ENCODE results near the gene CMIP. TPM values are rescaled to one million over a fixed set of nuclear protein-coding genes. Genes with fewer than 3 reads are reported as not detected.
A peak's percentile ranks its signal among the peaks of the same experiment; 100 is the strongest.
"Not testable (repeated sequence)": the region's sequence is repeated elsewhere in the genome, so short reads cannot be mapped to it uniquely, and the experiment has no call there.

CMIP gene
- total RNA-seq, 1 experiment from 2014 or later, result 63.7 TPM

DNA sequence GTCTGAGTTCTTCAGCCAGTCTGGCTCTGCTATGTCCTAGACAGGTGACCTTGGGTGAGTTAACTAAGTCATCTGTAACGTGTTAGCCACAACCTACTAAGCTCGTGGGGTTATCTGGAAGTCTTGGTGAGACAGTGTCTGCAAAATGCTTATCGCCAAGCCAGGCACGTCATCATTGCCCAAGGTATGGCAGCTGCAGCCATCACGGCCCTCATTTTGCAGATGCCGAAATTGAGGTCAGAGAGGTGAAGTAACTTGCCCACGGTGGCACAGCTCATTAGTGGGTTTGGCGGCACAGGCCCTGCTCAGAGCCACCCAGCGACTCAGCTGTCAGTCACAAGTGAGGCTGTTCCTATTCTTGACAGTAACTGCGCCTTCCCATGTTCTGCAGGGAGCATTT, 79.8 kb downstream of the CMIP start (continued):
- TF ChIP-seq, protein P1, sequence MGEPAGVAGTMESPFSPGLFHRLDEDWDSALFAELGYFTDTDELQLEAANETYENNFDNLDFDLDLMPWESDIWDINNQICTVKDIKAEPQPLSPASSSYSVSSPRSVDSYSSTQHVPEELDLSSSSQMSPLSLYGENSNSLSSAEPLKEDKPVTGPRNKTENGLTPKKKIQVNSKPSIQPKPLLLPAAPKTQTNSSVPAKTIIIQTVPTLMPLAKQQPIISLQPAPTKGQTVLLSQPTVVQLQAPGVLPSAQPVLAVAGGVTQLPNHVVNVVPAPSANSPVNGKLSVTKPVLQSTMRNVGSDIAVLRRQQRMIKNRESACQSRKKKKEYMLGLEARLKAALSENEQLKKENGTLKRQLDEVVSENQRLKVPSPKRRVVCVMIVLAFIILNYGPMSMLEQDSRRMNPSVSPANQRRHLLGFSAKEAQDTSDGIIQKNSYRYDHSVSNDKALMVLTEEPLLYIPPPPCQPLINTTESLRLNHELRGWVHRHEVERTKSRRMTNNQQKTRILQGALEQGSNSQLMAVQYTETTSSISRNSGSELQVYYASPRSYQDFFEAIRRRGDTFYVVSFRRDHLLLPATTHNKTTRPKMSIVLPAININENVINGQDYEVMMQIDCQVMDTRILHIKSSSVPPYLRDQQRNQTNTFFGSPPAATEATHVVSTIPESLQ (CRISPR knock-in tag; IDR thresholded peaks at IDR 0.05), result no peak
- TF ChIP-seq, protein P2, sequence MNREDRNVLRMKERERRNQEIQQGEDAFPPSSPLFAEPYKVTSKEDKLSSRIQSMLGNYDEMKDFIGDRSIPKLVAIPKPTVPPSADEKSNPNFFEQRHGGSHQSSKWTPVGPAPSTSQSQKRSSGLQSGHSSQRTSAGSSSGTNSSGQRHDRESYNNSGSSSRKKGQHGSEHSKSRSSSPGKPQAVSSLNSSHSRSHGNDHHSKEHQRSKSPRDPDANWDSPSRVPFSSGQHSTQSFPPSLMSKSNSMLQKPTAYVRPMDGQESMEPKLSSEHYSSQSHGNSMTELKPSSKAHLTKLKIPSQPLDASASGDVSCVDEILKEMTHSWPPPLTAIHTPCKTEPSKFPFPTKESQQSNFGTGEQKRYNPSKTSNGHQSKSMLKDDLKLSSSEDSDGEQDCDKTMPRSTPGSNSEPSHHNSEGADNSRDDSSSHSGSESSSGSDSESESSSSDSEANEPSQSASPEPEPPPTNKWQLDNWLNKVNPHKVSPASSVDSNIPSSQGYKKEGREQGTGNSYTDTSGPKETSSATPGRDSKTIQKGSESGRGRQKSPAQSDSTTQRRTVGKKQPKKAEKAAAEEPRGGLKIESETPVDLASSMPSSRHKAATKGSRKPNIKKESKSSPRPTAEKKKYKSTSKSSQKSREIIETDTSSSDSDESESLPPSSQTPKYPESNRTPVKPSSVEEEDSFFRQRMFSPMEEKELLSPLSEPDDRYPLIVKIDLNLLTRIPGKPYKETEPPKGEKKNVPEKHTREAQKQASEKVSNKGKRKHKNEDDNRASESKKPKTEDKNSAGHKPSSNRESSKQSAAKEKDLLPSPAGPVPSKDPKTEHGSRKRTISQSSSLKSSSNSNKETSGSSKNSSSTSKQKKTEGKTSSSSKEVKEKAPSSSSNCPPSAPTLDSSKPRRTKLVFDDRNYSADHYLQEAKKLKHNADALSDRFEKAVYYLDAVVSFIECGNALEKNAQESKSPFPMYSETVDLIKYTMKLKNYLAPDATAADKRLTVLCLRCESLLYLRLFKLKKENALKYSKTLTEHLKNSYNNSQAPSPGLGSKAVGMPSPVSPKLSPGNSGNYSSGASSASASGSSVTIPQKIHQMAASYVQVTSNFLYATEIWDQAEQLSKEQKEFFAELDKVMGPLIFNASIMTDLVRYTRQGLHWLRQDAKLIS (CRISPR knock-in tag; IDR thresholded peaks at IDR 0.05; ENCODE audit: borderline replicate concordance), result no peak
- no peak for TF ChIP-seq RORB (CRISPR knock-in tag; IDR thresholded peaks at IDR 0.05)
- TF ChIP-seq ZNF423 (CRISPR knock-in tag; IDR thresholded peaks at IDR 0.05), result no peak
- no peak for TF ChIP-seq TEAD1 (CRISPR knock-in tag; IDR thresholded peaks at IDR 0.05)

DNA sequence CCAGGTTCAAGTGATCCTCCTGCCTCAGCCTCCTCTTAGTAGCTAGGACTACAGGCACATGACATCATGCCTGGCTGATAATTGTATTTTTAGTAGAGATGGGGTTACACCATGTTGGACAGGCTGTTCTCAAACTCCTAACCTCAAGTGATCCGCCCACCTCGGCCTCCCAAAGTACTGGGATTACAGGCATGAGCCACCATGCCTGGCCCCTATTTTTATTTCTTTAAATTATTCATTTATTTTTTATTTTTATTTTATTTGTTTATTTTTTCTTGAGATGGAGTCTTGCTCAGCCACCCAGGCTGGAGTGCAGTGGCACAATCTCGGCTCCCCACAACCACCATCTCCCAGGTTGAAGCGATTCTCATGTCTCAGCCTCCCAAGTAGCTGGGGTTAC, 80.3 kb downstream of the CMIP start:
- peaks cover 19% of the 10 kb centered on the region for H3K36me3 Mint-ChIP-seq
- H3K27me3 Mint-ChIP-seq (ENCODE audit: low read depth); H3K4me3 Mint-ChIP-seq; H3K27ac Mint-ChIP-seq; DNase-seq (ENCODE audit: low spot score); CTCF ChIA-PET; ATAC-seq: not testable (repeated sequence)
- peaks cover 29% of the 10 kb centered on the region for H3K9me3 Mint-ChIP-seq
- peaks cover 23% of the 10 kb centered on the region for H3K4me1 Mint-ChIP-seq
- peak; percentile 53; the same call in 1 of the 2 replicates for TF ChIP-seq HMGA2 (CRISPR knock-in tag; IDR thresholded peaks at IDR 0.05)
- POLR2A ChIA-PET, result interaction anchor here (1.3 kb wide), 1 partner anchor 55 kb away, joined by 3 read pairs; no protein-coding TSS in a partner anchor

DNA sequence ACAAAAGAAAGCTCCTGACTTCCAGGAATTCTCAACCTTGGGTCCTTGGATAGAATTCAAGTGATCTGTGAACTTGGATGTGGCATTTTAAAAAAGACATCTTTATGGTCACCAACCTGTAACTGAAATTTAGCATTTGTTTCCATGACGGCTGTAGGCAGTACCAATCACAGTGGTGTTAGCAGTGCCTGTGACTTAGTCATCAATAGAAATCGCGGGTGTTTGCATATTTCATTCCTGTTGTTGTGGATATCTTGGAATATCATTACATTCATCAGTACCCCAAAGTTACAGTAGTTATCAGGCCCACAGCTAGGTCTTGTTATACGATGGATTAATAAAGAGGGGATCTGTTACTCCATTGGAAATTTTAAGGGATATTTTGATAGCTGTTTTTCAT, 81.6 kb downstream of the CMIP start:
- ATAC-seq, result no peak
- ChIA-PET POLR2A (interaction anchor here (1.6 kb wide), 1 partner anchor 41 kb away, joined by 3 read pairs; no protein-coding TSS in a partner anchor), CTCF (no interaction called here)

DNA sequence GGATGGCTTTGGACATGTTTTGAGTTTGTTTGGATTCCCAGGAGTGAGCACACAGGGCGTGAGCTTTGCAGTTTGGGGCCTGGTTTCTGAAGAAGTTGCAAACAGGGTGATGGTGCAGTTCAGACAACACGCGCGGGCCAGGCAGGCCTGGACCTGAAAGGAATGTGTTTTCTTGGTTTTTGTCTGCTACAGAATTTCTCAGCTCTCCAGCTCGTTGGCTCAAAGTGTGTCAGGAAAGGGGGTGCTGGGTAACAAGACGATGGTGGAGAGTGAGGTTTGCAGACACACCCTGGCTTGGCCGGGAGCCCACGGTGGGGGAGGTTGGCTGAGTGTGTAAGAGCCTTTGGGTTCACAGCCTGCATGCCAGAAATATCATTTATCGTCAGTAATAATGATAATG, 82.3 kb downstream of the CMIP start:
- Mint-ChIP-seq H3K36me3 (peaks cover 19% of the 10 kb centered on the region), H3K4me1 (peaks cover 29% of the 10 kb centered on the region), H3K27ac (peak overlapping the region; percentile 67), H3K27me3 (ENCODE audit: low read depth) (no peaks in the 10 kb centered on the region), H3K9me3 (peaks cover 29% of the 10 kb centered on the region), H3K4me3 (no peak overlapping the region)
- no peak for TF ChIP-seq SMAD3 (CRISPR knock-in tag; IDR thresholded peaks at IDR 0.05; ENCODE audit: borderline replicate concordance)
- TF ChIP-seq, protein P1 (CRISPR knock-in tag; IDR thresholded peaks at IDR 0.05), result no peak
- TF ChIP-seq, protein P3, sequence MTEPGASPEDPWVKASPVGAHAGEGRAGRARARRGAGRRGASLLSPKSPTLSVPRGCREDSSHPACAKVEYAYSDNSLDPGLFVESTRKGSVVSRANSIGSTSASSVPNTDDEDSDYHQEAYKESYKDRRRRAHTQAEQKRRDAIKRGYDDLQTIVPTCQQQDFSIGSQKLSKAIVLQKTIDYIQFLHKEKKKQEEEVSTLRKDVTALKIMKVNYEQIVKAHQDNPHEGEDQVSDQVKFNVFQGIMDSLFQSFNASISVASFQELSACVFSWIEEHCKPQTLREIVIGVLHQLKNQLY (CRISPR knock-in tag; IDR thresholded peaks at IDR 0.05), result no peak
- ChIA-PET POLR2A (interaction anchor here (1.6 kb wide), 1 partner anchor 42 kb away, joined by 3 read pairs; no protein-coding TSS in a partner anchor), CTCF (no interaction called here)
- no peak for ATAC-seq
- DNase-seq (ENCODE audit: low spot score), result no peak

More for the DNA sequence above, 81.6 kb downstream of the CMIP start:
- Mint-ChIP-seq H3K4me3 (no peak overlapping the region), H3K9me3 (peaks cover 29% of the 10 kb centered on the region), H3K4me1 (peaks cover 29% of the 10 kb centered on the region), H3K36me3 (peaks cover 19% of the 10 kb centered on the region), H3K27ac (0 out of 2 replicates have a peak overlapping the region, but pooled peaks have one; percentile 38), H3K27me3 (ENCODE audit: low read depth) (no peaks in the 10 kb centered on the region)
- no peak for DNase-seq (ENCODE audit: low spot score)
- TF ChIP-seq ZNF317 (CRISPR knock-in tag; IDR thresholded peaks at IDR 0.05; ENCODE audit: borderline replicate concordance, low read depth) (no peak), SOX15 (CRISPR knock-in tag; IDR thresholded peaks at IDR 0.05) (no peak), IRF2 (CRISPR knock-in tag; IDR thresholded peaks at IDR 0.05; ENCODE audit: borderline replicate concordance, low read depth) (no peak)
- TF ChIP-seq, protein P3 (CRISPR knock-in tag; IDR thresholded peaks at IDR 0.05), result no peak
- TF ChIP-seq, protein P4, sequence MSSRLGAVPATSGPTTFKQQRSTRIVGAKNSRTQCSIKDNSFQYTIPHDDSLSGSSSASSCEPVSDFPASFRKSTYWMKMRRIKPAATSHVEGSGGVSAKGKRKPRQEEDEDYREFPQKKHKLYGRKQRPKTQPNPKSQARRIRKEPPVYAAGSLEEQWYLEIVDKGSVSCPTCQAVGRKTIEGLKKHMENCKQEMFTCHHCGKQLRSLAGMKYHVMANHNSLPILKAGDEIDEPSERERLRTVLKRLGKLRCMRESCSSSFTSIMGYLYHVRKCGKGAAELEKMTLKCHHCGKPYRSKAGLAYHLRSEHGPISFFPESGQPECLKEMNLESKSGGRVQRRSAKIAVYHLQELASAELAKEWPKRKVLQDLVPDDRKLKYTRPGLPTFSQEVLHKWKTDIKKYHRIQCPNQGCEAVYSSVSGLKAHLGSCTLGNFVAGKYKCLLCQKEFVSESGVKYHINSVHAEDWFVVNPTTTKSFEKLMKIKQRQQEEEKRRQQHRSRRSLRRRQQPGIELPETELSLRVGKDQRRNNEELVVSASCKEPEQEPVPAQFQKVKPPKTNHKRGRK (CRISPR knock-in tag; IDR thresholded peaks at IDR 0.05; ENCODE audit: borderline replicate concordance), result no peak

Measured in WTC11 (cell line).